Measurements from ENCODE around the gene SIX1.

SIX1 gene

GRCh38 chr14:60642270-60643140 is 6.8 kb downstream of the SIX1 start:
- TF ChIP-seq TSHZ2 (CRISPR knock-in tag; IDR thresholded peaks at IDR 0.05) (no peak), ESRRG (CRISPR knock-in tag; IDR thresholded peaks at IDR 0.05) (no peak), ZFP30 (CRISPR knock-in tag; IDR thresholded peaks at IDR 0.05) (no peak), GLIS3 (CRISPR knock-in tag; IDR thresholded peaks at IDR 0.05) (no peak), ARNTL (CRISPR knock-in tag; IDR thresholded peaks at IDR 0.05; ENCODE audit: borderline replicate concordance, low read depth) (no peak), ZFP3 (CRISPR knock-in tag; IDR thresholded peaks at IDR 0.05) (no peak), ZC3H10 (CRISPR knock-in tag; IDR thresholded peaks at IDR 0.05) (no peak), CREB5 (CRISPR knock-in tag; IDR thresholded peaks at IDR 0.05; ENCODE audit: low read depth) (no peak), ISL1 (CRISPR knock-in tag; IDR thresholded peaks at IDR 0.05) (no peak), OSR1 (CRISPR knock-in tag; IDR thresholded peaks at IDR 0.05) (no peak)
- peak; percentile 15 for ATAC-seq

- ATAC-seq = peak; percentile 4
- TF ChIP-seq ZNF70 (CRISPR knock-in tag; IDR thresholded peaks at IDR 0.05) (no peak), SNAI2 (CRISPR knock-in tag; IDR thresholded peaks at IDR 0.05) (no peak), PPARA (CRISPR knock-in tag; IDR thresholded peaks at IDR 0.05; ENCODE audit: borderline replicate concordance) (no peak)
These were observed 7.5 kb downstream of the SIX1 start for GRCh38 chr14:60641742-60642269.

GRCh38 chr14:60640859-60641741 is 8.2 kb downstream of the SIX1 start:
- TF ChIP-seq ZNF8 (CRISPR knock-in tag; IDR thresholded peaks at IDR 0.05) (no peak), ESRRG (CRISPR knock-in tag; IDR thresholded peaks at IDR 0.05) (no peak), TCF4 (CRISPR knock-in tag; IDR thresholded peaks at IDR 0.05; ENCODE audit: borderline replicate concordance) (no peak), CSDC2 (CRISPR knock-in tag; IDR thresholded peaks at IDR 0.05) (no peak), PATZ1 (CRISPR knock-in tag; IDR thresholded peaks at IDR 0.05; ENCODE audit: borderline replicate concordance) (no peak), TOX (CRISPR knock-in tag; IDR thresholded peaks at IDR 0.05; ENCODE audit: borderline replicate concordance) (no peak), ZNF70 (CRISPR knock-in tag; IDR thresholded peaks at IDR 0.05) (no peak), ISL1 (CRISPR knock-in tag; IDR thresholded peaks at IDR 0.05) (no peak), ZFP30 (CRISPR knock-in tag; IDR thresholded peaks at IDR 0.05) (no peak), RARB (CRISPR knock-in tag; IDR thresholded peaks at IDR 0.05) (no peak), PPARA (CRISPR knock-in tag; IDR thresholded peaks at IDR 0.05; ENCODE audit: borderline replicate concordance) (no peak), ZC3H10 (CRISPR knock-in tag; IDR thresholded peaks at IDR 0.05) (no peak)
- peak; percentile 1; the same call in 1 of the 3 replicates for ATAC-seq

GRCh38 chr14:60639674-60640073 is 9.6 kb downstream of the SIX1 start:
- TF ChIP-seq ZNF8 (CRISPR knock-in tag; IDR thresholded peaks at IDR 0.05) (no peak), GLIS3 (CRISPR knock-in tag; IDR thresholded peaks at IDR 0.05) (no peak), TCF4 (CRISPR knock-in tag; IDR thresholded peaks at IDR 0.05; ENCODE audit: borderline replicate concordance) (no peak), CSDC2 (CRISPR knock-in tag; IDR thresholded peaks at IDR 0.05) (no peak), CSRNP3 (CRISPR knock-in tag; IDR thresholded peaks at IDR 0.05) (no peak), ZFP3 (CRISPR knock-in tag; IDR thresholded peaks at IDR 0.05) (no peak), ZFP30 (CRISPR knock-in tag; IDR thresholded peaks at IDR 0.05) (no peak), ESRRG (CRISPR knock-in tag; IDR thresholded peaks at IDR 0.05) (no peak), ZNF565 (CRISPR knock-in tag; conservative IDR thresholded peaks at IDR 0.05; ENCODE audit: low read depth) (no peak)
- no peak for ATAC-seq

All from SK-N-SH treated with all-trans-retinoic acid at 6 μM for 48 hours (cell line).